Measurements from ENCODE around the gene TSC2. TPM values are rescaled to one million over a fixed set of nuclear protein-coding genes. Genes with fewer than 3 reads are reported as not detected.

Gene TSC2
- total and polyA plus RNA-seq, 8 donors: 40.8 to 369 (median 76.0) TPM

DNA sequence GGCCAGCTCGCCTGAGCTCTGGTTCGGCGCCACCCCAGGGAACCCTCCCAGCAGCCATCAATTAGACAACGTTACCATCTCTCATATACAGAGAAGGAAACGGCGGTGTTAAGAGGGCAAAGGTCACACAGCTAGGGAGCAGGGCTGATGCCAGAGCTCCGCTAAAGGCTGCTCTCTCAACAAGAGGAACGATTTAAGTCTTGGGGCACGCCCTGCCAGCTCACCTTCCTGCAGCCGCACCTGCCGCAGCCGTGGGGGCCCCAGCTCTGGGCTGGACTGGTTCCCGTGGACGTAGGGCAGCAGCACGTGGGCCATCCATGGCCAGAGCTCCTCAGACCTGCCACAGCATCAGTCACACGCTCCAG lies 44.5 kb downstream of the TSC2 start:
- H3K4me3 ChIP-seq: peak overlapping the region in 2 of 4 donors; percentile 33 to 37
- peaks cover 69 to 98% (median 96%) of the 10 kb centered on the region in 4 donors for H3K36me3 ChIP-seq

DNA sequence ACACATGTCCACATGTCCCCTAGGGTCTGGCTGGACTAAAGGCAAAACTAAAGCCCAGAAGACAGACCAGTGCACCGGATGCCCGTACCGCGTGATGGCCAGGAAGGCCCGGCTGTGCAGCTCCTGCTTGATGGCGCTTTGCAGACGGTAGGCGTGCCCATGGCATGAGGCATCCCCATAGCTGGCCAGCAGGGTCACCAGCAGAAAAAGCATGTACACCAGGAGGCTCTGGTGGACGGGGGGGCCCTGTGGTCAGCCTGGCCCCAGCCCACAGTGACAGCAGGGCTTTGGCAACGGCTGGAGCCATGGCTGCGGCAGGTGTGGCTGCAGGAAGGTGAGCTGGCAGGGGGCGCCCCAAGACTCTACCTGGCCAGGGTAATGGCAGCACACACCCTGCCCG lies 45.1 kb downstream of the TSC2 start:
- intact Hi-C loops (cut with DNase I; ENCODE audit: low total_unique reads): no loop called here
- H3K4me1 ChIP-seq: peaks cover 13 to 44% (median 40%) of the 10 kb centered on the region in 4 donors
- H3K27ac ChIP-seq: peak overlapping the region in 3 of 5 donors; percentile 78 to 84 (median 81)
- 89 to 94% (median 91%) methylated on average over 5 to 13 of the region's 13 CpGs for WGBS, 5 donors
- DNase-seq: no peak
- no peaks in the 10 kb centered on the region for H3K27me3 ChIP-seq
- H3K4me3 ChIP-seq: no peak overlapping the region
- no peaks in the 10 kb centered on the region for H3K9me3 ChIP-seq
- TF ChIP-seq EP300 (IDR thresholded peaks at IDR 0.05): no peak
- no peak for TF ChIP-seq POLR2A (IDR thresholded peaks at IDR 0.05)
- H3K36me3 ChIP-seq: peaks cover 73 to 98% (median 96%) of the 10 kb centered on the region in 4 donors

More for the DNA sequence above, 44.5 kb downstream of the TSC2 start:
- no peaks in the 10 kb centered on the region for H3K9me3 ChIP-seq
- DNase-seq: peak; percentile 55 to 86
- WGBS, 5 donors: 40 to 58% (median 50%) methylated on average over 11 to 16 of the region's 16 CpGs
- H3K27ac ChIP-seq: peak overlapping the region; percentile 73 to 87 (median 81)
- peaks cover 13 to 47% (median 39%) of the 10 kb centered on the region in 4 donors for H3K4me1 ChIP-seq
- TF ChIP-seq POLR2AphosphoS5 (IDR thresholded peaks at IDR 0.05): peak in 1 of 3 donors; percentile 10
- no peak for TF ChIP-seq POLR2A (IDR thresholded peaks at IDR 0.05)
- no peaks in the 10 kb centered on the region for H3K27me3 ChIP-seq
- intact Hi-C loops (cut with DNase I; ENCODE audit: low total_unique reads): no loop called here

DNA sequence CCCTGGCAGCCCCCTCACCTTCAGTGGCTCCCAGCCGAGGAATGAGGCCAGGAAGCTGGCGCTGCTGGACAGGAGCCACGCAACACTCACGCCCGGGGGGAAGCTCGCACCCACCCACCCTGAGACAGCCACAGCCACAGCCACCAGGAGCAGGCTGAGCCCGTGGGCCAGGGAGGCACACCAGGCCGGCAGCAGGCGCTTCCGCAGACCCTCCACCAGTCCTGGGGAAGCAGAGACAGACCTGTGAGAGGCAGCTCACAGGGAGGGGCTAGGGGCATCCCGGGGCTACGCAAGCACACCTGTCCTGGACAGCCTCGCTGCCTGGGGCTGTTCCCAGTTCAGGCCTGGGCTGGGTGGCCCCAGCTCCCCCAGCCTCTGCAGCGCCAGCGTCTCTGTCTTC lies 46.0 kb downstream of the TSC2 start:
- TF ChIP-seq, protein P1, sequence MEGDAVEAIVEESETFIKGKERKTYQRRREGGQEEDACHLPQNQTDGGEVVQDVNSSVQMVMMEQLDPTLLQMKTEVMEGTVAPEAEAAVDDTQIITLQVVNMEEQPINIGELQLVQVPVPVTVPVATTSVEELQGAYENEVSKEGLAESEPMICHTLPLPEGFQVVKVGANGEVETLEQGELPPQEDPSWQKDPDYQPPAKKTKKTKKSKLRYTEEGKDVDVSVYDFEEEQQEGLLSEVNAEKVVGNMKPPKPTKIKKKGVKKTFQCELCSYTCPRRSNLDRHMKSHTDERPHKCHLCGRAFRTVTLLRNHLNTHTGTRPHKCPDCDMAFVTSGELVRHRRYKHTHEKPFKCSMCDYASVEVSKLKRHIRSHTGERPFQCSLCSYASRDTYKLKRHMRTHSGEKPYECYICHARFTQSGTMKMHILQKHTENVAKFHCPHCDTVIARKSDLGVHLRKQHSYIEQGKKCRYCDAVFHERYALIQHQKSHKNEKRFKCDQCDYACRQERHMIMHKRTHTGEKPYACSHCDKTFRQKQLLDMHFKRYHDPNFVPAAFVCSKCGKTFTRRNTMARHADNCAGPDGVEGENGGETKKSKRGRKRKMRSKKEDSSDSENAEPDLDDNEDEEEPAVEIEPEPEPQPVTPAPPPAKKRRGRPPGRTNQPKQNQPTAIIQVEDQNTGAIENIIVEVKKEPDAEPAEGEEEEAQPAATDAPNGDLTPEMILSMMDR (IDR thresholded peaks at IDR 0.05): no peak
- no peak for TF ChIP-seq POLR2AphosphoS5 (IDR thresholded peaks at IDR 0.05)
- no peak for TF ChIP-seq EP300 (IDR thresholded peaks at IDR 0.05)
- no peak for TF ChIP-seq POLR2A (IDR thresholded peaks at IDR 0.05)
- Histone ChIP-seq H3K9me3 (no peaks in the 10 kb centered on the region), H3K4me1 (peaks cover 13 to 44% (median 38%) of the 10 kb centered on the region in 4 donors), H3K36me3 (peaks cover 64 to 92% (median 91%) of the 10 kb centered on the region in 4 donors), H3K27me3 (no peaks in the 10 kb centered on the region), H3K4me3 (no peak overlapping the region), H3K27ac (no peak overlapping the region)
- intact Hi-C loops (cut with DNase I; ENCODE audit: low total_unique reads): no loop called here
- no peak for DNase-seq
- WGBS, 5 donors: 88 to 100% (median 91%) methylated on average over 2 to 15 of the region's 15 CpGs

DNA sequence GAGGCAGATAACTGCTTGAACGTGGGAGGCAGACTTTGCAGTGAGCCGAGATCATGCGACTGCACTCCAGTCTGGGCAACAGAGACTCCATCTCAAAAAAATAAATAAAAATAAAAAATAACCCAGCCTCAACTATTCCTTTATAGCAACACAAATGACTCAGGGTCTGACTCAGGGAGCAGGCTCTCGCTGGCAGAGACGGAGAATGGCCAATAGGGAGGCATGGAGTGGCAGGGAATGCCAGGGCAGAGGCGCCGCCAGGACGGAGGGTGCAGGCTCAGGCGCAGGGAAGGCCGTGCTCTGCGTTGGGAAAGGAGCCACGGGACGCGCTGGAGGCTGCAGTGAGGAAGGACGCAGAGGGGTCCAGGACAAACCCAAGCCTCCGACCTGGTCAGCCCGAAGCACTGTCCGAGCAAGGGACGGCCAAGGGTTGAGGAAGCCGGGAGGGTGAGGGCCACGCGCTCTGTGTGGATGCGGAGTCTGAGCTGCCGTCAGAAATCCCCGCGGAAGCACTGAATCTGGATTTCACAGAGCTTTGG lies 47.6 kb downstream of the TSC2 start:
- no peak for TF ChIP-seq POLR2AphosphoS5 (IDR thresholded peaks at IDR 0.05)
- TF ChIP-seq, protein P1 (IDR thresholded peaks at IDR 0.05): no peak
- no peak for TF ChIP-seq POLR2A (IDR thresholded peaks at IDR 0.05)
- no peak for TF ChIP-seq EP300 (IDR thresholded peaks at IDR 0.05)
- no peaks in the 10 kb centered on the region for H3K27me3 ChIP-seq
- DNase-seq: no peak
- no peak overlapping the region for H3K4me3 ChIP-seq
- no peaks in the 10 kb centered on the region for H3K9me3 ChIP-seq
- H3K4me1 ChIP-seq: peaks cover 13 to 31% (median 24%) of the 10 kb centered on the region in 4 donors
- H3K27ac ChIP-seq: no peak overlapping the region
- intact Hi-C loops (cut with DNase I; ENCODE audit: low total_unique reads): no loop called here
- 93 to 97% (median 96%) methylated on average over 26 of the region's 26 CpGs for WGBS, 5 donors
- peaks cover 63 to 92% (median 90%) of the 10 kb centered on the region in 4 donors for H3K36me3 ChIP-seq

DNA sequence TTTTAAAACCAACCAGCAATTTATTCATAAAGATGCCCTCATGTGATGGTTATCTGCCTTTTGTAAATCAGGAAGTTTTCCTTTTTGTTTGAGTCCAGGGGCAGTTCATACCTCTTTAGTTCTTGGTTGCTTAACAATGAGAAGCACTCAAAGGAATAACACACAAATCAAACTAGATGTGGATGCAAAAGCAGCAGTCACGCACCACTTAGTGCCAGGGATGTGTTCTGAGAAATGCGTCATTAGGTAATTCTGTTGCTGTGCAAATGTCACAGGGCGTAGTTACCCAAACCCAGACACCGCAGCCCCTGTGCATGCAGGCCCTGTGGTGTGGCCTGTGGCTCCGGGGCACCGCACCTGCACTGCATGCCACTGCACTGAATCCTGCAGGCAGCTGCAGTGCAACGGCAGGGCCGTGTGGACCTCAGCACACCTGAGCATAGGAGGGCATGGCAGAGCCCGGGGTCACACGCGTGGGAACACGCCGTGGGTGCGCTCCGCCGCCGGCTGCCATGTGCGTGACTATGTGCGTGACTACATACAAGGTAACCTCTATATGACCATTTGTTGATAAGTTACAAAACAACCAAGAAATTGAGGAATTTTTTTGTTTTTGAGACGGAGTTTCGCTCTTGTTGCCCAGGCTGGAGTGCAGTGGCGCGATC lies 48.3 kb downstream of the TSC2 start:
- Histone ChIP-seq H3K4me1 (peaks cover 13 to 28% (median 20%) of the 10 kb centered on the region in 4 donors), H3K9me3 (no peaks in the 10 kb centered on the region), H3K4me3 (no peak overlapping the region), H3K27ac (no peak overlapping the region), H3K27me3 (no peaks in the 10 kb centered on the region), H3K36me3 (peaks cover 59 to 93% (median 92%) of the 10 kb centered on the region in 4 donors)
- intact Hi-C loops (cut with DNase I; ENCODE audit: low total_unique reads): no loop called here
- no peak for DNase-seq
- WGBS, 5 donors: 95 to 98% (median 96%) methylated on average over 21 to 23 of the region's 23 CpGs
- no peak for TF ChIP-seq EP300 (IDR thresholded peaks at IDR 0.05)
- TF ChIP-seq POLR2A (IDR thresholded peaks at IDR 0.05): no peak
- TF ChIP-seq POLR2AphosphoS5 (IDR thresholded peaks at IDR 0.05): no peak
- TF ChIP-seq, protein P1 (IDR thresholded peaks at IDR 0.05): no peak
